GM19099 (cell line): ENCODE measurements around the gene TMEM164.

Experiments
- POLR2A ChIP-seq: IDR thresholded peaks from 3 replicates; pipeline ENCODE4 v1.6.1; 2011; ENCODE audit warnings: low read depth; ENCODE audit not compliant: insufficient read length; ENCODE audit errors: extremely low read depth

Gene TMEM164

DNA sequence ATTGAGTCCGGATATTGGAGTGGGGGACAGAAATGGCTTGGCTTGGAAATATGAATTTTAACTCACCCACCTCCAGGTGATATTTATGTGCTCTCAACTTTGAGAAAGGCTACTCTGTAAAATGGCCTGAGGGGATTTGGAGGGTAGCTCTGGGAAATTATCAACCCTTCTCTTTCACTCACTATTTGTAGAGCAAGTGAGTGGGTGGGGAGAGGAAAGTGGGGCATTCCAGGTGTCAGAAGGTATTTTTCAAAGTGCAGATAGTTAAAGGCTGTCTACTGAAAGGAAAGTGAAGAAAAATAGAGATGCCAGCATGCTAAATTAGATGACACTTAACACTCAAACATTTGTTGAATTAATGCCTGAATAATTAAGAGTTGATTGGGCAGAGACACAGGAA, 44.1 kb downstream of the TMEM164 start:
- no peak for TF ChIP-seq POLR2A

DNA sequence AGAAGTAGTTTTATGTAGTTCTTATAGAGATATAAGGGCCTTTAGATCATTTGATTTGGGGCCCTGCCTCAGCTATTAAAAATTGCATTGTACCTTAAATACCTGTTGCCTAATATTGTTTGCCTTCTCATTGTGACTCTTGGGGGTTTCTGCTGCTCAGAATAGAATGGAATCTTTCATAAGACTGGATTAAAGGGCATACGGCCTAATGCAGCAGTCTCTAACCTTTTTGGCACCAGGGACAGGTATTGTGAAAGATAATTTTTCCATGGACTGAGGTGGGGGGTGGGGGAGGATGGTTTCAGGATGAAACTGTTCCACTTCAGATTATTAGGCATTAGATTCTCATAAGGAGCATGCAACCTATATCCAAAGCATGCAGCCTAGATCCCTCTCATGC, 46.2 kb downstream of the TMEM164 start:
- TF ChIP-seq POLR2A, result no peak

DNA sequence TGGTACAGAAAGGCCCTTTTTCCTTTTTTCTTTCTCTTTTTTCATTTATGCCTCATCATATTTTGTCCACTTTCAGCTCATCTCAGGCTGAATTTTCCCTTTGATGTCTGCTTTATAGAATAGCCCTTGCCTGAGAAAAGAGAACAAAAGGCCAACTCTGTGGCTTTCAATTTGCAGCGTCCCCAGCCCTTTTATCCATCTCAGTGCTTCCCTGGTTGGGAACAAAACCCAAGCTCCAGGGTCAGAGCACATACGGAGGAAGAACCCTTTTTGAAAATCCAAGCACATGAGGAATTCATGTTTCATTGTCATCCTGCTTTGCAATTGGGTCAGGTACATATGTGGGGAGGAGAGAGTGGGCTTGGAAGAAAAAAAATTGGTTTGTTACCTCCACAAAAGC, 47.5 kb downstream of the TMEM164 start:
- TF ChIP-seq POLR2A, result no peak

GRCh38 chrX:110050901-110051300, 48.0 kb downstream of the TMEM164 start:
- TF ChIP-seq POLR2A, result no peak

DNA sequence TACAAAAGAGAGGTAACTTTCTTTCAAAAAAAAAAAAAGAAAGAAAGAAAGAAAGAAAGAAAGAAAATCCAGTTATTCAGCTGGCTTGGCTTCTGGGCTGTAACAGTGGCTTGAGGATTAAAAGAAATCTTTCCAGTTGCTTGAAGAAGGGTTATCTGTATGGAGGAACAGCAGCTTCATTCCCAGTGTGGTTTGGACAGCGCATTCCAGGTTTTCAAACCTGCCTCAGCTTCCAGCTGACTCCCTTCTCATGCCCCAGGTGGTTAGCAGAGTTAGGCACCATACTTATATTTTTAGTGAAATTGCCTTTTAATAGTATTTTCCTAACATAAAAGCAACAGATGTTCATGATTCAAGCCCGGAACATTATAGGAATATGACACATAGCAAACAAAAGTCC, 48.6 kb downstream of the TMEM164 start:
- no peak for TF ChIP-seq POLR2A

- TF ChIP-seq POLR2A, result no peak
Measured at GRCh38 chrX:110052303-110052702, 49.4 kb downstream of the TMEM164 start.

DNA sequence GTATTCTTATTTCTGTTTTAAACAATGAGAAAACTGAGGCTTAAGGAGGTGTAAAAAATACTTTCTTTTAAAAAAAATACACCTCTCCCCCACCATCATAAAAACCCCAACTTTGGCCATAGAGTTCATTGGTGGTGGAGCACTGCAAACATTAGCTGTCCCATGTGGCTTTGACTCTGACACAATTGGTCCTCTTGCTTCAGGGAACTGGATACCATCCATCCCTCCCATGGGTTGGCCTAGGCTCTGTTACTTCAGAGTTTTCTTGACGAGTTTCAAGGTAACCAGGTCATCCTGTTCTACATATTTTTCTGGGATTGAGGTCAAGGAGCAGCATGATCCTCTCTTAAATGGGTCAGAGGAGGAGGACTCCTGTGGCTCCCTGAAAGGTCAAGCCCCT, 50.5 kb downstream of the TMEM164 start:
- no peak for TF ChIP-seq POLR2A

- TF ChIP-seq POLR2A, result no peak
Measured at GRCh38 chrX:110055616-110056015, 52.7 kb downstream of the TMEM164 start.

DNA sequence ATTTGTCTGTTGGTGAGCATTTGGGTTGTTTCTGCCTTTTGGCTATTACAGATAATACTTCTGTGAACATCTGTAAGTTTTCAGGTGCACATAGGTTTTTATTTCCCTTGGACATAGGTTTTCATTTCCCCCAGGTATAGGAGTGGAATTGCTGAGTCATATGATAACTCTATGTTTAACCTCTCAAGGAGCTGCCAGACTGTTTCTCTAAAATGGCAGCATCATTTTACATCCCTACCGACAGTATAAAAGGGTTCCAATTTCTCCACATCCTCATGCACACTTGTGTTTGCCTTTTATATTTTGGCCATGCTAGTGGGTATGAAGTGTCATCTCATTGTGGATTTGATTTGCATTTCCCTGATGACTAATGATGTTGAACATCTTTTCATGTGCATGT, 53.5 kb downstream of the TMEM164 start:
- no peak for TF ChIP-seq POLR2A

GRCh38 chrX:110059410-110059809, 56.5 kb downstream of the TMEM164 start:
- no peak for TF ChIP-seq POLR2A

- no peak for TF ChIP-seq POLR2A
Measured at GRCh38 chrX:110060317-110060716, 57.4 kb downstream of the TMEM164 start.

DNA sequence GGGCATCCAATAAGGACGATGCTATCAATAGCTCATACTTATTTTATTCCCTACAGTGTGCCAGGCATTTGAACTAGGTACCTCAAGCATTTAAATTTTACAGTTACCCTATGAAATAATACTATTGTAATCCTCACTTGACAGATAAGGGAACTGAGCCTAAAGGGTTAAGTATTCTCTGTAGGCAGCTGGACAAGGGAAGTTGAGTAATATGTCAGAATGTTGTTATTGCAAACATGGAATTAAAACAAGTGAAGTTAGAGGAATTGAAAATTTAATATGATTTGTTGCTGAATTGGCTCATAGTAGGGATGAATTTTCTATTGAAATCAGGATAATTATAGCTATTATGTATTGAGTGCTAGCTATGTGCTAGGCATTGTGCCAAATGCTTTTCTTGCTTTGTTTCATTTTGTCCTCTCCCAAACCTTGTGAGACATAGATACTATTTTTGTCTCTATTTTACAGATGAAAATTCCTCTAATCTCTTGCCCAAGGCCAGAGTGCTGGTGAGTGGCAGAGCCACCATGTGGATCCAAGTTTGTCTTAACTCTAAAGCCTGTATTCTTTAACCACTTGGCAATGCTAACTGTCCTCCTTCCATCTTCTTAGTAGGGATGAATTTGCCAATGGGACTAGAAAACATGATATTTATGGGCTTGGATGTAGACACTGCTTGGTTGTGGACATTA, 58.1 kb downstream of the TMEM164 start:
- no peak for TF ChIP-seq POLR2A

- no peak for TF ChIP-seq POLR2A
Measured at GRCh38 chrX:110062919-110063318, 60.0 kb downstream of the TMEM164 start.

DNA sequence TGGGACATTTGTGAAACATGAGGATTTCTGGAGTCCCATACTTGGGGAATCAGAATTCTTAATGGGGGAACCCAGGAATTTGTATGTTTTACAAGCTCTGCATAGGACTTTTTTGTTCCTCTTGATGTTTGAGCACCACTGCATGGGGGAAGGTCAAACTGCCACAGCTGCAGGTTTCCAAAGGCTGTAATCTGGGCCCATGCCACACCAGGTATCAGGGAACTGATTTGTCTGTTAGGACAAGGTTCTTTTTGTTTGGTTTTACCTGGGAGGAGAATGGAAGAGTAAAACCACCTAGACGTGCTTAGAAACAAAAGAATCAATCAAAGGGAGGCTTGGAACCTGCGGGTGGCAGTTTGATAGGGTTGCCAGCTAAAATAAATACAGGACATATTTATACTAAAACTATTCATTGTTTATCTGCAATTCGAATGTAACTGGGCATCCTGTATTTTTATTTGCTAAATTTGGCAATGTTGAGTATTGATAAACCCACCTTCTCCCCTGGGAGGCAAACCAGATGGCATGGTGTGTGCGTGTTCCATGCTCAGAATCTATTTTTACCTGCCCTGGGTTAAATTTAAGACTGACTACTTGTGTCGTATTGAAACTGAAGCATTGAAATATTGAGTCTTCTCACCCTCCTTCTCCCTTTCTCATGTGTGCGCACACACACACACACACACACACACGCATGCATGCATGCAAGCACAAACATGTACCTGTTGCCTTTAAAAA, 63.7 kb downstream of the TMEM164 start:
- no peak for TF ChIP-seq POLR2A

DNA sequence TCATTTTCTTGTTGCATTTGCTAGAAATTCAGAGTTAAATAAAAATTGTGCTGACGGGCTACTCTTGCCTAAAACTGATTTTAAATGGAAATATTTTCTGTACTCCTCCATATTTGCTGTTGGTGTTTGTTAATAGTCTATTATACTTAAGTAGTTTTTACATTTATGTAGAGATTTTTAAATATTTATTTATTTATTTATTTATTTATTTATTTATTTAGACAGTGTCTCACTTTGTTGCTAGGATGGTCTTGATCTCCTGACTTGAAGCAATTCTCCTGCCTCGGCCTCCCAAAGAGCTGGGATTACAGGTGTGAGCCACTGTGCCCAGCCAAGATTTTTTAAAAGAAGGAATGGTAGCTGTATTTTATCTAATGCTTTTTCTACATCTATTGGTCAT, 68.1 kb downstream of the TMEM164 start:
- no peak for TF ChIP-seq POLR2A

GRCh38 chrX:110081320-110081719, 78.4 kb downstream of the TMEM164 start:
- no peak for TF ChIP-seq POLR2A
